ENCODE measurements around the gene BCAS4.

Gene BCAS4

GRCh38 chr20:50901301-50901700, 106.4 kb downstream of the BCAS4 start:
- TF ChIP-seq, protein P1, sequence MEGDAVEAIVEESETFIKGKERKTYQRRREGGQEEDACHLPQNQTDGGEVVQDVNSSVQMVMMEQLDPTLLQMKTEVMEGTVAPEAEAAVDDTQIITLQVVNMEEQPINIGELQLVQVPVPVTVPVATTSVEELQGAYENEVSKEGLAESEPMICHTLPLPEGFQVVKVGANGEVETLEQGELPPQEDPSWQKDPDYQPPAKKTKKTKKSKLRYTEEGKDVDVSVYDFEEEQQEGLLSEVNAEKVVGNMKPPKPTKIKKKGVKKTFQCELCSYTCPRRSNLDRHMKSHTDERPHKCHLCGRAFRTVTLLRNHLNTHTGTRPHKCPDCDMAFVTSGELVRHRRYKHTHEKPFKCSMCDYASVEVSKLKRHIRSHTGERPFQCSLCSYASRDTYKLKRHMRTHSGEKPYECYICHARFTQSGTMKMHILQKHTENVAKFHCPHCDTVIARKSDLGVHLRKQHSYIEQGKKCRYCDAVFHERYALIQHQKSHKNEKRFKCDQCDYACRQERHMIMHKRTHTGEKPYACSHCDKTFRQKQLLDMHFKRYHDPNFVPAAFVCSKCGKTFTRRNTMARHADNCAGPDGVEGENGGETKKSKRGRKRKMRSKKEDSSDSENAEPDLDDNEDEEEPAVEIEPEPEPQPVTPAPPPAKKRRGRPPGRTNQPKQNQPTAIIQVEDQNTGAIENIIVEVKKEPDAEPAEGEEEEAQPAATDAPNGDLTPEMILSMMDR (IDR thresholded peaks at IDR 0.05; ENCODE audit: extremely low read depth, insufficient read depth, missing control alignments), result no peak
- in situ Hi-C loops (cut with MboI; ENCODE audit: low pct_unique_long_range_greater_than_20kb, low sequenced_read_pairs, unreplicated experiment), result no loop called here

GRCh38 chr20:50903353-50904051, 108.6 kb downstream of the BCAS4 start:
- in situ Hi-C loops (cut with MboI; ENCODE audit: low pct_unique_long_range_greater_than_20kb, low sequenced_read_pairs, unreplicated experiment), result no loop called here
- TF ChIP-seq, protein P1 (IDR thresholded peaks at IDR 0.05; ENCODE audit: extremely low read depth, insufficient read depth, missing control alignments), result no peak
- no peak for DNase-seq (ENCODE audit: low spot score)

More at GRCh38 chr20:50901301-50901700, 106.4 kb downstream of the BCAS4 start:
- DNase-seq (ENCODE audit: low spot score), result no peak

DNA sequence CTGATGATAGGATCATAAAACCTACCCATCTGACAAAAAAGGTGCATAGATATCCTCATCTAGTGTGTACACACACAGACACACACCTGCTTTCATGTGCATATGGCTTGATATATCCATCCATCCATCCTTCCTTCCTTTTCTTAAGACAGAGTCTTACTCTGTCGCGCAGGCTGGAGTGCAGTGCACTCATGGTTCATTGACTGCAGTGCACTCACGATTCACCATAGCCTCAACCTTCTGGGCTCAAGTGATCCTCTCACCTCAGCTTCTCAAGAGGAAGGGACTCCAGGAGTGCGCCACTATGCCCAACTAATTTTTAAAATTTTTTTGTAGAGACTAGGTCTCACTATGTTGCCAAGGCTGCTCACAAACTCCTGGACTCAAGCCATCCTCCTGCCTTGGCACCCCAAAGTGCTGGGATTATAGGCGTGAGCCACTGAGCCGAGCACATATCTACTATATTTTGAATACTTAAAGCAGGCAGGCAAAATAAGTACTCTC, 109.3 kb downstream of the BCAS4 start:
- DNase-seq (ENCODE audit: low spot score), result no peak
- TF ChIP-seq, protein P1 (IDR thresholded peaks at IDR 0.05; ENCODE audit: extremely low read depth, insufficient read depth, missing control alignments), result no peak
- in situ Hi-C loops (cut with MboI; ENCODE audit: low pct_unique_long_range_greater_than_20kb, low sequenced_read_pairs, unreplicated experiment), result no loop called here

GRCh38 chr20:50909413-50909812, 114.6 kb downstream of the BCAS4 start:
- no peak for DNase-seq (ENCODE audit: low spot score)
- in situ Hi-C loops (cut with MboI; ENCODE audit: low pct_unique_long_range_greater_than_20kb, low sequenced_read_pairs, unreplicated experiment), result no loop called here
- TF ChIP-seq, protein P1 (IDR thresholded peaks at IDR 0.05; ENCODE audit: extremely low read depth, insufficient read depth, missing control alignments), result no peak

GRCh38 chr20:50911030-50911429, 116.2 kb downstream of the BCAS4 start:
- TF ChIP-seq, protein P1 (IDR thresholded peaks at IDR 0.05; ENCODE audit: extremely low read depth, insufficient read depth, missing control alignments), result no peak
- in situ Hi-C loops (cut with MboI; ENCODE audit: low pct_unique_long_range_greater_than_20kb, low sequenced_read_pairs, unreplicated experiment), result no loop called here

DNA sequence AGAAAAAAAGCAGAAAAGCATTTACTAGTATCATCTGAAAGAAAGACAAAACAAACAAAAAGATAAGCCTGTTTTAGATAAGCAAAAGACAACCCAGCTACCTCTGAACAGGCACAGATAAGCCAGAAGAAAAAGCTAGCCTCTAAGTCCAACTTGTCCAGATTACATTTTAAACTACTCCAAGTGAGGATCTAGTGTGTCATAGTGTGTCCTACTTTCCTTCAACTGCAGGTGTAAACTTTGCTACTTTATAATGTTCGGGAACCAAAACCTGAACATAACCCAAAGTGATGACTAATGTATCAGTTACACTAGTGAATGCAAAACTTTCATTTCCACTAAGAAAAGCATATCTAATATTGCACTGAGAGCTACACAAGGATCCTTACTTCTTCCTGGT, 116.9 kb downstream of the BCAS4 start:
- DNase-seq (ENCODE audit: low spot score), result peak; percentile 29
- TF ChIP-seq, protein P1 (IDR thresholded peaks at IDR 0.05; ENCODE audit: extremely low read depth, insufficient read depth, missing control alignments), result no peak
- in situ Hi-C loops (cut with MboI; ENCODE audit: low pct_unique_long_range_greater_than_20kb, low sequenced_read_pairs, unreplicated experiment), result no loop called here

More at GRCh38 chr20:50911030-50911429, 116.2 kb downstream of the BCAS4 start:
- DNase-seq (ENCODE audit: low spot score), result no peak
